T-helper 2 cell (primary cell): ENCODE results near the gene SLFN14.
"Not testable (repeated sequence)": the region's sequence is repeated elsewhere in the genome, so short reads cannot be mapped to it uniquely, and the experiment has no call there.

Experiments
- DNase-seq, 5 experiments: peaks; one replicate each; pipeline versions ENCODE4 v3.0.0 to v3.0.0-alpha.2; 2012 to 2022

The SLFN14 gene

GRCh38 chr17:35557353-35557752, 3.3 kb downstream of the SLFN14 start:
- no peak for DNase-seq

DNA sequence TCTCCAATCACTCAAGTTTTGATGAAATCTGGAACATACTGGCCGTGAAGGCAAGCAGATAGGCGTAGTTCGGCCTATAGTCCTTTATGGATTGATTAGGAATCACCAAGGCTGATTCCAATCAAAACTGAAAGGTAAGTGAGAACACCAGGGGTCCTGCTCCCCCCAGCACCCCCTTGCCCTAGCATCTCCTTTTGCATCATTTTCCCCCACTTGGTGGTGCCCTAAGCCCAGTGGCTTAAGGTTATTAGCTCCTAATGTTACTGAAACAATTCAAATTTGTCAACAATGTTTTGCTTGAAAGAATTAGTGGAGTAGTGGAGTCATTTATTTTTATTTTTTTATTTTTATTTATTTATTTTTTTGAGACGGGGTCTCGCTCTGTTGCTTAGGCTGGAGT, 4.9 kb downstream of the SLFN14 start:
- no peak for DNase-seq

DNA sequence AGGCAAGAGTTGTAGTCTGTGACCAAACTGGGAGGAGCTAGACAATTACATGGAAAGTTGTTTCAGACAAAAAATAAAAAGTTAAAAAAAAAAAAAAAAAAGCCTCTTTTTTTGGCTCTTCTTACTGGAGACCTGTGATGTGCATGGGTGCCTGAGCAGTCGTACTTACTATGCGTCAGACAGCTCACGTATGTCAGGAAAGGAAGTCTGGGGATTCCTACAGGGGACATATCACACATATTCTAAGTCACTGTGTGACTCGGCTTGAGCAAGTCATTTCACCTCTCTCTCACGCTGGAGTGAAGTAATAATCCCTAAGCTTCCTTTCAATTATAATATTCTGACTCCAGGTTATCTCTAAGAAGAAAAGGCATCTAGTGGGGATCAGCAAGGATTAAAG, 6.0 kb downstream of the SLFN14 start:
- DNase-seq = no peak

DNA sequence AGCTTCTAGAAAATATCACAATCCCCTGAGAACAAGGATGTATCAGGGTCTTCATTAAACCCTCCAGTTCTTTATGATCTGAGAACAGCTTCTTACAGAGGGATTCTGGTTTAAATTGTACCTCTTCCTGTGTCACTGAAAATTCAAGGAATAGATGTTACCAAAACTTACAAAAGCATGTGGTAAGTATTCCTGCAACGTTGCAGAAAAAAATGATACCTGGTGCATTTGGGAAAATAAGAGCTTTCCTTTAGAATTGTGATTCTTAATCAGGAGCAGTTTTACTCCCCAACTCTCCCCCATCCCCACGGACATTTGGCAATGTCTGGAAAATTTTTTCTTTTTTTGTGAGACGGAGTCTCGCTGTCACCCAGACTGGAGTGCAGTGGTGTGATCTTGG, 7.3 kb downstream of the SLFN14 start:
- DNase-seq = no peak

- DNase-seq = no peak
These were observed 11.6 kb downstream of the SLFN14 start for GRCh38 chr17:35548978-35549377.

DNA sequence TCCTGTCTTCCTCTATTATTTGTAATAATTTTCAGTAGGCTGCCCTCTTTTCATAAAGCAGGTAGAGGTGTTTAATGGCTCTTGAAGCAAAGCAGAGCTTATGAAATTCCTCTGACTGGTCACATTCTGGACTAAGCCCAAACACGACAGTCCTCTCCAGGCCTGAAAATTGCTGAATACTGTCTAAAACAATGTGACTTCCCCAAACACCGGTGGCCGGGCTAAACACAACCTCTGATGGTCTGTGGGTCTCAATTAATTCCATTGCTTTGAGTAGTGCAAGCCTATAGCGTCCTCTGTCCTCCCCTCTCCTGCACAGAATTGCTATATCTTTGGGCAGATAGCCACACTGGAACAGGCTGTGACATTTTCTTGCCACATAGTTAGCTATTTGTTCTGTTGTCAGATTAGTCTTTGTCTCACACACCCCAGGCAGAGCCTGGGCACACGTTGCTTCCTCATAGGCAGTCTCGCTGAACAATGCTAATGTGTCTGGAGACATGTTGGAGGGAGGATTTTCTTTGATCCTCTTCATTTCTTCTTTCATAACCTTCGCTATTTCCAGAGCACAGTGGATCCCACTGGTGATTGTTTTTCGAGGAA, 12.3 kb downstream of the SLFN14 start:
- DNase-seq = no peak

DNA sequence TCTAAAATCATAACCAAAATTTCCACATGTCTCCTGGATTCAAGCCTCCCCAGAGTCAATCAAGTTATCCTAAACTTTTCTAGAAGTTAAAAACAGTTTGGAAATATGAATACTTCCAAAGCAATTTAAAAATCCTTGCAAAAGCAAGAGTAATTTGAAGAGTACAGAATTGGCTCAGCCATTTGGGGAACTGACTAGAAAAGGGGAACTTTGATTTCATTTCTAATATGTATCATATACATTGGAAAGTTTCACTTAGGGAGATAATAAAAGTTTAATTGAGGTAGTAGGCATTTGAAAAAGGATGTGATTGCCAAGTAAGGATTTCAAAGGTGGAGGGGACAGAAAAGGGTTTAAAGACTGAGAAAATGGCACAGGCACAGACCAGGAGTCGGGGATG, 14.1 kb downstream of the SLFN14 start:
- no peak for DNase-seq

GRCh38 chr17:35545150-35545549, 15.5 kb downstream of the SLFN14 start:
- DNase-seq = no peak

- DNase-seq = no peak
These were observed 16.8 kb downstream of the SLFN14 start for GRCh38 chr17:35543856-35544255.

GRCh38 chr17:35542990-35543389, 17.6 kb downstream of the SLFN14 start:
- DNase-seq = no peak

DNA sequence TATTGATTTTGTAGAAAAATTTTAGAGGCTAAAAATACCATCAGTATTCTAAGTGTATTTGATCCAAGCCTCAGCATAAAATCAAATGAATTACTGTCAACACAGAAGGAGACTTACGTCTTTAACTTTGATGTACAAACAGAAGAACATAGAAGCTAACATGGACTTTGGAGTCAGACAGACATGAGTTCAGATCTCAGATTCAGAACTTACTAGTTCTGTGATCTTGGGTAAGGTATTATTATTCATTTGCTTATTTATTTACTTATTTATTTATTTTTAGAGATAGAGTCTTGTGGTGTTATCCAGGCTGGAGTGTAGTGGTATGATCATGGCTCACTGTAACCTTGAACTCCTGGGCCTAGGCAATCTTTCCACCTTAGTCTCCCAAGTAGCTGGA, 19.2 kb downstream of the SLFN14 start:
- DNase-seq = no peak

- DNase-seq = peak in 3 of 5 experiments; percentile 22 to 84 (median 33)
These were observed 19.8 kb downstream of the SLFN14 start for GRCh38 chr17:35540589-35541404.

DNA sequence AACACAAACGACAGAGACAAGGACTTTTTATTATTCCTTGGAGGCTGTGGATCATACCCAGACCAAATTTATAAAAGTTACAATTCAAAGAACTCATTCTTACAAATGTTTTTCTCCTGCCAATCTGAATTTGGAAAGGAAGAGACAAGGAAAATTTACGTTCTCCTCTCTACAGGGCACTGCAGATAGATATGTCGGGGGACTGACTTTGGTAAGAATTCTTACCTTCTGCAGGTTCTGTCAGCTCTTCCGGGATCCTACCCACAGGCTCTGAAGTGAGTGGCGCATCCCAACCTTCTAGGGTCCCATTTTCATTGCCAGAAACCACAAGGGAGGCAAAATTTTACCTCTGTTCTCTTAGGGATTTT, 21.0 kb downstream of the SLFN14 start:
- no peak for DNase-seq

GRCh38 chr17:35537601-35538141, 22.9 kb downstream of the SLFN14 start, which contains the start of gene SLFN12L:
Gene SLFN12L (minus strand): TSS chr17:35537678. CDS start chr17:35522364, 15,314 bp downstream.
- DNase-seq = peak in 2 of 5 experiments; percentile 47 to 94

DNA sequence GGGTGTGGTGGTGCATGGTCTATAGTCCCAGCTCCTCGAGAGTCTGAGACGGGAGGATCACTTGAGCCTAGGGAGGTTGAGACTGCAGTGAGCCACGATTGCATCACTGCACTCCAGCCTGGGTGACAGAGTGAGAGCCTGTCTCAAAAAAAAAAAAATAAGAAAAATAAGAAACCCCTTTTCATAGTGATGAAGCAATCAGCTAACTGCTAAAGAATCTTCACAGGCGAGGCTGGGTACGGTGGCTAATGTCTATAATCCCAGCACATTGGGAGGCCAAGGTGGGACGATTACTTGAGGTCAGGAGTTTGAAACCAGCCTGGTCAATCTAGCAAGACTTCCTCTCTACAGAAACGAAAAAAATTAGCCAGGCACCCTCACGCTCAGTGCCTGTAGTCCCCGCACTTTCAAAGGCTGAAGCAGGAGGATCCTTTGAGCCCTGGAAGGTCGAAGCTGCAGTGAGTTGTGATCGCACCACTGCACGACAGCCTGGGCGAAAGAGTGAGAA, 23.9 kb downstream of the SLFN14 start:
- peak in 2 of 5 experiments; percentile 39 to 55 for DNase-seq

- peak in 1 of 5 experiments; percentile 48 for DNase-seq
These were observed 25.2 kb downstream of the SLFN14 start for GRCh38 chr17:35535406-35535805.

DNA sequence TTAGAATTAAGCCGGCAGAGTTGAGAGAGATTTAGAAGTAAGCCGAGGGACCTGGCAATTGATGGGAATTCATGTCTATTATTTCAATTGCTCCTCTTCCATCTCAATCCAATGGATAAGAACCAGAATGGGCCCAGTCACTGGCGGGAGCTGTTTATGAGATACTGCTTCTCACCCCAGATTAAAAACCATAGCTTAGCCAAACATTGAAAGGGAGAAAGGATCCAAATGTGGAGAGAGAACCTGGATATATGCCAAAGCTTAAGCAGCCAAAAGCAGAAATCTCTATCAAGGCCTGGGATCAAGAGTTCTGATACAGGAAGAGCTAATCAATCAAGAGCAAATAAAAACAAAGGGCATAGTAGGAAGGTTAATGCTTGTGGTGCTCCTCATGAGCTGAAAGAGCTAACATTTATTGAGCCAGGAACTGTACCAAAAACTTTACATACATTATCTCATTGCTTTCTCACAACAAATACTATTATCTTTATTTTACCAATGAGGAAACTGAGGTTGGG, 26.0 kb downstream of the SLFN14 start:
- DNase-seq = no peak

GRCh38 chr17:35531160-35531559, 29.5 kb downstream of the SLFN14 start:
- DNase-seq = peak in 2 of 5 experiments; percentile 39 to 73

- peak in 2 of 5 experiments; percentile 43 to 62 for DNase-seq
These were observed 30.8 kb downstream of the SLFN14 start for GRCh38 chr17:35529866-35530265.

GRCh38 chr17:35529326-35529725, 31.3 kb downstream of the SLFN14 start:
- not testable (repeated sequence) for DNase-seq

- DNase-seq = no peak
These were observed 37.3 kb downstream of the SLFN14 start for GRCh38 chr17:35523296-35523695.

DNA sequence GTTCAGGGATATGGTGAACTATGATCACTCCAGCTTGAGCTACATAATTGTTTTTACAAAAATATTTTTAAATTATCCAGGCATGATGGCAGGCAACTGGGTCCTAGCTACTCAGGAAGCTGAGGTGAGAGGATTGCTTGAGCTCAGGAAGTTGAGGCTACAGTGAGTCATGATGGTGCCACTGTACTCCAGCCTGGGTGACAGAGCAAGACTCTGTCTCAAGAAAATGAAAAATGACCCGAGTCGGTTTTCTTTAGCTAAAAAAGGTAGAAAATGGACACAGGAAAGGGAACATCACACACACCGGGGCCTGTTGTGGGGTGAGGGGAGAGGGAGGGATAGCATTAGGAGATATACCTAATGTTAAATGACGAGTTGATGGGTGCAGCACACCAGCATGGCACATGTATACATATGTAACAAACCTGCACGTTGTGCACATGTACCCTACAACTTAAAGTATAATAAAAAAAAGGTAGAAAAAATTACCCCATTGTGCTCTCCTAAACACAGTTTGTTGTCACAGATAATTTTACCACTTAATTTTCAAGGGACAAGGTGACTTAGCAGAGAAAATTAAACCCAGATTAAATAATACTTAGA, 38.9 kb downstream of the SLFN14 start:
- peak in 4 of 5 experiments; percentile 13 to 80 (median 44) for DNase-seq

DNA sequence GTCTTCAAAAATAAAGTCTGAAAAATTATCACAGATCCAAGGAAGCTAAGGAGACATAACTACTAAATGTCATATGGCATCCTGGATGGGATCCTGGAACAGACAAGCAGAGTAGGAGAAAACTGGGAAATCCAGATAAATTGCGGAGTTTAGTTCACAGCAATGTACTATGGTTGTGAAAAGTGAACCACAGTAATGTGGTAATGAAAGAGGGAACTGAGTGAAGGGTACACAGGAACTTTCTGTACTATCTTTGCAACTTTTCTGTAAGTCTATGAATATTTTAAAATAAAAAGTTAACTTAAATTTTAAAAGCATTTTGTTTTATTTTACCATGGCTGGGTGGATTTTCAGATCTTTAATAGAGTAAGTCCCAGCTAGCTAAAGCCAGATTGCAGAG, 39.5 kb downstream of the SLFN14 start:
- no peak for DNase-seq
